C4-2B (cell line): Measurements from ENCODE around the gene STPG3.

ENCODE experiments used
- CTCF ChIP-seq: fragments of 450-650 bp; conservative IDR thresholded peaks from 2 replicates; pipeline ENCODE4 v1.5.1; 2017; ENCODE audit warnings: mild to moderate bottlenecking
- ZFX ChIP-seq: fragments of 450-650 bp; IDR thresholded peaks from 2 replicates; pipeline ENCODE4 v1.6.1; 2017

GRCh38 chr9:137225699-137226331 lies 25.3 kb upstream of the STPG3 start:
- TF ChIP-seq CTCF (no peak), ZFX (no peak)
